ENCODE measurements around the gene SHC3.

Gene SHC3

GRCh38 chr9:88965473-88965872 is 213.1 kb downstream of the SHC3 start:
- no peak for TF ChIP-seq TAF1 (IDR thresholded peaks at IDR 0.05; ENCODE audit: borderline replicate concordance, insufficient read depth, low read length)
- TF ChIP-seq SIN3A (IDR thresholded peaks at IDR 0.05; ENCODE audit: borderline replicate concordance, insufficient read depth, low read length), result no peak
- no peak for TF ChIP-seq REST (IDR thresholded peaks at IDR 0.05; ENCODE audit: insufficient read depth in 1 of 2, low read depth in 2 of 2, low read length in 2 of 2)

GRCh38 chr9:88960632-88961031 is 218.0 kb downstream of the SHC3 start:
- TF ChIP-seq TAF1 (IDR thresholded peaks at IDR 0.05; ENCODE audit: borderline replicate concordance, insufficient read depth, low read length), result no peak
- TF ChIP-seq SIN3A (IDR thresholded peaks at IDR 0.05; ENCODE audit: borderline replicate concordance, insufficient read depth, low read length), result no peak

GRCh38 chr9:88959727-88960469 is 218.7 kb downstream of the SHC3 start:
- TF ChIP-seq FOXP2 (optimal IDR thresholded peaks at IDR 0.05; ENCODE audit: borderline replicate concordance, extremely low read depth, extremely low read length, insufficient read depth), result no peak

GRCh38 chr9:88957526-88957925 is 221.1 kb downstream of the SHC3 start:
- TF ChIP-seq REST (IDR thresholded peaks at IDR 0.05; ENCODE audit: insufficient read depth in 1 of 2, low read depth in 2 of 2, low read length in 2 of 2) (no peak), POLR2AphosphoS5 (IDR thresholded peaks at IDR 0.05; ENCODE audit: low read depth, low read length) (no peak), TAF1 (IDR thresholded peaks at IDR 0.05; ENCODE audit: borderline replicate concordance, insufficient read depth, low read length) (no peak), SIN3A (IDR thresholded peaks at IDR 0.05; ENCODE audit: borderline replicate concordance, insufficient read depth, low read length) (no peak), FOXP2 (optimal IDR thresholded peaks at IDR 0.05; ENCODE audit: borderline replicate concordance, extremely low read depth, extremely low read length, insufficient read depth) (no peak)
